Measurements from ENCODE around the gene RTN3. TPM values are rescaled to one million over a fixed set of nuclear protein-coding genes. Genes with fewer than 3 reads are reported as not detected.
"Not testable (repeated sequence)": the region's sequence is repeated elsewhere in the genome, so short reads cannot be mapped to it uniquely, and the experiment has no call there.

Gene RTN3, protein sequence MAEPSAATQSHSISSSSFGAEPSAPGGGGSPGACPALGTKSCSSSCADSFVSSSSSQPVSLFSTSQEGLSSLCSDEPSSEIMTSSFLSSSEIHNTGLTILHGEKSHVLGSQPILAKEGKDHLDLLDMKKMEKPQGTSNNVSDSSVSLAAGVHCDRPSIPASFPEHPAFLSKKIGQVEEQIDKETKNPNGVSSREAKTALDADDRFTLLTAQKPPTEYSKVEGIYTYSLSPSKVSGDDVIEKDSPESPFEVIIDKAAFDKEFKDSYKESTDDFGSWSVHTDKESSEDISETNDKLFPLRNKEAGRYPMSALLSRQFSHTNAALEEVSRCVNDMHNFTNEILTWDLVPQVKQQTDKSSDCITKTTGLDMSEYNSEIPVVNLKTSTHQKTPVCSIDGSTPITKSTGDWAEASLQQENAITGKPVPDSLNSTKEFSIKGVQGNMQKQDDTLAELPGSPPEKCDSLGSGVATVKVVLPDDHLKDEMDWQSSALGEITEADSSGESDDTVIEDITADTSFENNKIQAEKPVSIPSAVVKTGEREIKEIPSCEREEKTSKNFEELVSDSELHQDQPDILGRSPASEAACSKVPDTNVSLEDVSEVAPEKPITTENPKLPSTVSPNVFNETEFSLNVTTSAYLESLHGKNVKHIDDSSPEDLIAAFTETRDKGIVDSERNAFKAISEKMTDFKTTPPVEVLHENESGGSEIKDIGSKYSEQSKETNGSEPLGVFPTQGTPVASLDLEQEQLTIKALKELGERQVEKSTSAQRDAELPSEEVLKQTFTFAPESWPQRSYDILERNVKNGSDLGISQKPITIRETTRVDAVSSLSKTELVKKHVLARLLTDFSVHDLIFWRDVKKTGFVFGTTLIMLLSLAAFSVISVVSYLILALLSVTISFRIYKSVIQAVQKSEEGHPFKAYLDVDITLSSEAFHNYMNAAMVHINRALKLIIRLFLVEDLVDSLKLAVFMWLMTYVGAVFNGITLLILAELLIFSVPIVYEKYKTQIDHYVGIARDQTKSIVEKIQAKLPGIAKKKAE
- 50.0 TPM for total RNA-seq

DNA sequence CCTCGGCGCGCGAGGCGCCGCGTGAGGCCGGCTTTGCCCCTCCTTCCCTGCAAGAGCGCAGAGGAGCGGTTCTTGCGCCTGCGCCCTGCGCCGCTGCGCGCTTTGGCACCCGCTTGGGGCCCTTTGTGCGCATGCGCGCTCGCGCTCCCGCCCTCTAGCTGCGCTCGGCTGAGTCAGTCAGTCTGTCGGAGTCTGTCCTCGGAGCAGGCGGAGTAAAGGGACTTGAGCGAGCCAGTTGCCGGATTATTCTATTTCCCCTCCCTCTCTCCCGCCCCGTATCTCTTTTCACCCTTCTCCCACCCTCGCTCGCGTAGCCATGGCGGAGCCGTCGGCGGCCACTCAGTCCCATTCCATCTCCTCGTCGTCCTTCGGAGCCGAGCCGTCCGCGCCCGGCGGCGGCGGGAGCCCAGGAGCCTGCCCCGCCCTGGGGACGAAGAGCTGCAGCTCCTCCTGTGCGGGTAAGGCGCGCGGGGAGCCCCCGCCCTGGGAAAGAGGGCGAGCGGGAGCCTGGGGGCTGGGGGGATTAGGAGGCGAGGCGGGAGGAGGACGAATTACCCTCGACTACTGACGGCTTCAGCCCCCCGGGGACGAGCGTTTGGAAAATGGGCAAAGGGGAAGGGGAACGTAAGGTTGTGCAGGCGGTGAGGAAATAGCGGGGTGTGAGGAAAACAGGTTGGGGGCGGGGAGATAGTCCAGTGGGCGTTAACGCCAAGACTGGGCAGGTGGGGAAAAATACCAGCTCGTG lies at the start of gene RTN3:
Gene RTN3, plus strand, starts transcription at position 180 of the 745 bp plus-strand sequence. Its CDS starts 137 bp downstream, at position 317.
- peak; percentile 93 for ATAC-seq
- peak; percentile 99 for DNase-seq (ENCODE audit: low spot score)

DNA sequence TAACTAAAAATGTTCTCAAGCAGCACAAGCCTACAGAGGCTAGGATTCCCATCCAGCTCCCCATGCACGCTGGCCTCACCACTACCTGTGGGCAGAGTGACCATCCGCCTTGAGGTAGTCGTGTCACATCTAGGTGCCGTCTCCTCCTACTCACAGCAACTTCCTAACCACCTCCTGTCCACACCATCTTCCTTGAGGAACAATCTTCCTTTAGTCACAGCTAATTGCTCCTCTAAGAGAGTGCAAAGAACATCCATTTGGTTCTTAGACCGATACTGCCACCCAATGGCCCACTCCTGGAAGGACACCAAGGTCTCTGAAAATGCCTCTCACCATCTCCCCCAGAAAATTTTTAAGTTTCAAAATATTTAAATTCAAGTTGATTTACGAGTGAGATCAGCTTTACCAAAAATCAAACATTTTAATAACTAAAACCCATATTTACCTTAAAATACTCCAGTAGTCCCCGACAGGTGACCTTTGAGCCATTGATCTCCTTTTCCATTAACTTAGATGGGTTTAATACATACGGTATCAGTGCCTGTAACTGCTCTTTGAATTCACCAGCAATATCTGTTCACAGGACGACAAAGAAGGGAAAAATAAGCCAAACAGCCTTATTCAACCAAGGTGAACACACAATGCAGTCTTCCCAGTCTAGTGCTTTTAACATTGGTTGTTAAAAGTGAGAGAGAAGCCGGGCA lies 45.4 kb upstream of the RTN3 start:
- DNase-seq (ENCODE audit: low spot score) (peak; percentile 51), ATAC-seq (peak; percentile 87)

GRCh38 chr11:63638436-63638835 lies 42.9 kb upstream of the RTN3 start:
- DNase-seq (ENCODE audit: low spot score); ATAC-seq: not testable (repeated sequence)

- no peak for DNase-seq (ENCODE audit: low spot score)
- peak; percentile 25 for ATAC-seq
Measured at GRCh38 chr11:63639199-63639832, 42.0 kb upstream of the RTN3 start.

DNA sequence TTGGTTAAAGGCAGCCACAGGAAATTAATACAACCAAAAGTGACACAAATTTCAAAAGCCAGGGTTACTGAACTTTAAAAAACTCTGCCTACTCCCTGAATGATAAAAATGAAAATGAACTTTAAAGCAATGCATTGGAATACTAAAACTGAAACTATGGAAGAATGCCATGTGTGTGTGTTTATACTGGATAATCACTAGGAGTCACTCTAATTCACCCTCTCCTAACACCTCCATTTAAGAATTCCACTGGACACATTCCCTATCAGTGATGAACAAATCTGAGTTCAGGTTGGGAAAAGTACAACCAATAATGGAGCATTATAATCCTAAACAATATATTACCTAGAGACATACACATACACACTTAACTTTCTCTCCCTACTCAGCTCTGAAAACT lies 39.6 kb upstream of the RTN3 start:
- ATAC-seq (peak; percentile 80), DNase-seq (ENCODE audit: low spot score) (no peak)

- no peak for DNase-seq (ENCODE audit: low spot score)
- ATAC-seq: no peak
Measured at GRCh38 chr11:63643205-63643604, 38.1 kb upstream of the RTN3 start.

- DNase-seq (ENCODE audit: low spot score): no peak
- ATAC-seq: no peak
Measured at GRCh38 chr11:63652671-63653070, 28.6 kb upstream of the RTN3 start.

GRCh38 chr11:63660972-63661371 lies 20.3 kb upstream of the RTN3 start:
- DNase-seq (ENCODE audit: low spot score) (no peak), ATAC-seq (no peak)

GRCh38 chr11:63663809-63664208 lies 17.5 kb upstream of the RTN3 start:
- DNase-seq (ENCODE audit: low spot score): no peak
- ATAC-seq: no peak

- DNase-seq (ENCODE audit: low spot score) (no peak), ATAC-seq (no peak)
Measured at GRCh38 chr11:63666874-63667273, 14.4 kb upstream of the RTN3 start.

DNA sequence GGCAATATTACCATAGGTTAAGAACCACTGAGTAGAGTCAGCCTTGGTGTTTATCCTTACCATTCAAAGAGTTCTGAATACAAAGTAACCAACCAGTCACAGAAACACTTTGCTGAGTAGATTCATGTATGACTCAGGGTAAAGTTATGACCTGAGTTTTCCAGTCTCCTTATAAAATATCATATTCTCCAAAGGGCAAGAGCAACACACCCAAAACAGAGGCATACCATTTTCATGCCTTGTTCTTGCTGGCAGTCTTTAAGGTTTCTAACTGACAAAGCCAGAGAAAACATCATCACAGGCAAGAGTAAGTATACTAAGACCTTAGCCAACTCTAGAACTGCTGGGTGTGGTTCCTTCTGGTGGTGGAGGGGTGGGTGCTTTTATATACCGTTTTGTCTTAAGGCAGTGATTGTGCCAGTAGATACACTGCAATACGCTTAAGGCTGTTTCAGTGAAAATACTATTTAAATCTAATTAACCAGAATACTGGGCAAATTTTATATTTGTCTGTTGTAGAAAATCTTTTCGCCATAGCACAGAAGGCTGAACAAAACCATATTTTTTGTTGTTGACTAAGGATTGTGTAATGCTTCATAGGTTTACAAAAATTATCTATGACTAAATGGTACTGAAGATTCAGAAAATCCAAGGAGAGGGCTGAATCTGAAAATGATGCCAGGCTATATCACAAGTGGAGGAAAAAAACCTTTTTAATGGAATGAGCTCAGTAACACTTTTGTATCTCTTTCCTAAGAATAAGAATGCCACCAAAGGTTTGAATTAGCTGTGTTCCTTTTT lies 13.1 kb upstream of the RTN3 start:
- no peak for ATAC-seq

DNA sequence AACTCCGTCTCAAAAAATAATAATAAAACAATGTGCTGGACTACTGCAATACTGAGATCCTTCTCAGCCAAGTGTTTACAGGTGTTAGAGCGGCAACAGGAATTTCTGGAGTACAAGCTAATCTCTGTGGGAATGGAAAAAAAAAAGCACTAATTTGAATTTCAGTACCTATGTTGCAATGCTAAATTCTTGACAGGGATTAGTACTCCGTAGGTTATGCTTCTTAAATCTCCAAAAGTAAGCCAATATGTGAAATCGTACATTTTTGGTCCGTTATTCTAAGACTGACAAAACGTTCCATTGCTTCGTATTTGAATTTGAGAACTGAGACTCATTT lies 11.2 kb upstream of the RTN3 start:
- DNase-seq (ENCODE audit: low spot score) (no peak), ATAC-seq (no peak)

More for the DNA sequence above, 13.1 kb upstream of the RTN3 start:
- DNase-seq (ENCODE audit: low spot score): no peak

- DNase-seq (ENCODE audit: low spot score) (peak; percentile 68), ATAC-seq (peak; percentile 75)
Measured at GRCh38 chr11:63670433-63671321, 10.6 kb upstream of the RTN3 start.

DNA sequence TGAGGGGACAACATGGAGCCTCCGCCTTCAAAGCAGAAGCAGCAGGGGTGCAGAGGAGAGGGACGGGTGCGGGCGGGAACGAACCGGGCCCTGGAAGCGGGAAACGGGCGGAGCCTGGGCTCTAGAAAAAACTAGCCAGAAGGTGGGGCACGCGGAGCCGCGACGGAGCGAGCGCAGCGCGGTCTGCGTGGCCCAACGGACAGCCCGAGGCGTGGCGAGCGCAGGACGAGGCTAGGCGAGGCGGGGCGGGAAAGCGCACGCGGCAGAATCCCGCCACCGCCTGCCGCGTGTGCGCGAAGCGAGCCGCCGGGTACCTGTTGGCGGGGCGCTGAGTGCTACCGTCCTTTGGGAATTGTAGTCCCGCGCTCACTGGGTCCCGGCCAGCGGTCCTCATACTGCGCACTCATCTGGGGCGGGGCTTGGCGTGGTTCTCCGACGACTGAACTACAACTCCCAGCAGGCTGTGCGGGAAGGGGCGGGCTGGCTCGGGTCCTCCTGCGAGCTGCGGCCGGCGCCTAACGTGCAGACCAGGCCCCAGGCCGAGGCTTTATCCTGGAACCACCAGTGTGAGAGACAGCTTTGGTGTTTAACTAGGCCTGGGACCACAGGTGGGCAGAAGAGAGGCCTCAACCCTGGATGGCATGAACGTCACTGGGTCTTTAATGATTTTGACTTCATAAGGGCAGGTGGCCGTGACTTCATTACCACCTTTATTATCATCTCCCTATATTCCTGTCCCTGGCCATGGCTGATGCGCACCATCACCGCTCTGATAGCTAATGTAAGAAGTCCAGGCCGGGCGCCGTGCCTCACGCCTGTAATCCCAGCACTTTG lies 9.8 kb upstream of the RTN3 start, which contains the start of gene ATL3:
Gene ATL3, minus strand, starts transcription at position 55 of the 834 bp plus-strand sequence. Its CDS starts 41 bp downstream, at position 14.
- DNase-seq (ENCODE audit: low spot score): peak; percentile 99
- peak; percentile 91 for ATAC-seq

- DNase-seq (ENCODE audit: low spot score) (no peak), ATAC-seq (no peak)
Measured at GRCh38 chr11:63672156-63672463, 9.2 kb upstream of the RTN3 start.

GRCh38 chr11:63672936-63673539 lies 8.3 kb upstream of the RTN3 start:
- ATAC-seq: no peak
- DNase-seq (ENCODE audit: low spot score): no peak

GRCh38 chr11:63673579-63673978 lies 7.7 kb upstream of the RTN3 start:
- ATAC-seq (no peak), DNase-seq (ENCODE audit: low spot score) (no peak)

Data from left lobe of liver (tissue), 2 donors.